Stimulated activated CD4-positive, alpha-beta T cell treated with anti-CD3 and anti-CD28 coated beads, Interleukin-4, amount 100 ng/mL, for 24 hours (primary cell): ENCODE measurements around the gene XPNPEP1.
A peak's percentile ranks its signal among the peaks of the same experiment; 100 is the strongest.

Experiments used
- DNase-seq: peaks from one replicate; pipeline ENCODE4 v3.0.0-alpha.2; 2020

Gene XPNPEP1

GRCh38 chr10:109892117-109892516 is 31.2 kb downstream of the XPNPEP1 start:
- no peak for DNase-seq

GRCh38 chr10:109891105-109891504 is 32.2 kb downstream of the XPNPEP1 start:
- DNase-seq = no peak

DNA sequence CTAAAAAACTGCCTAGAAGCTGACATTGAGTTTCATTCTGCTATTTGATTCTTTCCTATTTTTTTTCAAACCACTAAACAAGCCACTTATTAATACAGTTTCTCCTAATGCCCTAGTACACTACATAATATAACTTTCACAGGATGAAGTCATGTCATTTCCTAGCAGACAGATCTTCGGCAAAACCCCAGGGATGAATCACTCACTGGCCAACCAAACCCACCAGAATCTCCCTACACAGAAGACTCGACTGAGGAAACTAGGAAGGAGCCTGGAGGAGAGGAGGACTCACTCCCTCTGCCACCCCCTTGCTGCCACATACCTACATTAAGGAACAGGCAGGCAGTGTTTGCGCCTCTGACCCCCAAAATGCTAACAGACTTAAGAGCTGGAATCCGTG is 33.4 kb downstream of the XPNPEP1 start:
- DNase-seq = no peak

- no peak for DNase-seq
Measured at GRCh38 chr10:109887776-109888175, 35.5 kb downstream of the XPNPEP1 start.

GRCh38 chr10:109887243-109887642 is 36.1 kb downstream of the XPNPEP1 start:
- DNase-seq = no peak

DNA sequence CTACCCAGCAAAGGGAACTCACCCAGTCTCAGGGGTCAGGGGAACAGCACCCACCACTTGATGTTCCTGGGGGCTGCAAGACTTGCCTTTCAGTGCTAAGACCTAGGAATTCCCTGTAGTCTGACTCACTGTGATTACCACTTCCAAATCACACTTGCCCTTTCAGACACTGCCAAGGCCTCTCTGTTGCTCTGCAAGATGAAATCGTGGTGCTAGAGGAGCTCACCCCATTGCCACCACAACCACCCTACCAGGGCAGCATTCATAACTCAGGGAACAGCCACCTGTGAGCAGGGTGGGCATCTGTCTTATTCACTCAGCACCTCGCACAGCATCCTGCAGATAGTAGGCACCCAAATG is 36.5 kb downstream of the XPNPEP1 start:
- no peak for DNase-seq

DNA sequence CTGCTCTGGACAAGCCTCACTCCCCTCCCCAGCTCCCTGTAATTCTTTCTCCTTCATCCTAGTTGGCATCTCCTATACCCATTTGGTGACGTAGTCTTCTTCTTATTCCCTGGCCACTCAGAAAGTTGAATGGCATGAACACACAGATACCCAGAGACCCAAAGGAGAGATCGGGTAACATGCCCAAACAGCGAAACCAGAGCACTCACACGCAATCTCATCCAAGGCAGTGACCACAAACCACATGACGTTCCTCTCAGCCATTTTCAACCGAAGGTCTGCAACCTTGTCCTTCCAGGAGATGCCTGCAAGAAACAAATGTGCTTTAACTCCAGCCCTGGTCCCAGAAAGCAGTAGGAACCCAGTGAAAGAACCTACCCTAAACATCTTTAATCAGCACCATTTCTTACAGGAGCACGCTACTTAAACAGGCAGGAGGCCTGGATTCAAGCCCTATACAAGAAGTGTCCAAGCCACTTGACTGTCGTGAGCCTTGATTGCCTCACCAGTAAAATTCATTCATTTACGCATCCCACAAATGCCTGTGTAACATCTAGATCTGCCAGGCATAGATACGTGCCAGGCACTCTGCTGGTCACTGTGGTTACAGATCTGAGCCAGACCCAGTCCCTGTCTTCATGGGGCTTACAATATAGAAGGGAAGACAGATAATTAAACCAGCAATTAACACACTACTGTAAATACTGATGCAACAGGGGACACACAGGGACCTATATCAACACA is 37.1 kb downstream of the XPNPEP1 start:
- no peak for DNase-seq

DNA sequence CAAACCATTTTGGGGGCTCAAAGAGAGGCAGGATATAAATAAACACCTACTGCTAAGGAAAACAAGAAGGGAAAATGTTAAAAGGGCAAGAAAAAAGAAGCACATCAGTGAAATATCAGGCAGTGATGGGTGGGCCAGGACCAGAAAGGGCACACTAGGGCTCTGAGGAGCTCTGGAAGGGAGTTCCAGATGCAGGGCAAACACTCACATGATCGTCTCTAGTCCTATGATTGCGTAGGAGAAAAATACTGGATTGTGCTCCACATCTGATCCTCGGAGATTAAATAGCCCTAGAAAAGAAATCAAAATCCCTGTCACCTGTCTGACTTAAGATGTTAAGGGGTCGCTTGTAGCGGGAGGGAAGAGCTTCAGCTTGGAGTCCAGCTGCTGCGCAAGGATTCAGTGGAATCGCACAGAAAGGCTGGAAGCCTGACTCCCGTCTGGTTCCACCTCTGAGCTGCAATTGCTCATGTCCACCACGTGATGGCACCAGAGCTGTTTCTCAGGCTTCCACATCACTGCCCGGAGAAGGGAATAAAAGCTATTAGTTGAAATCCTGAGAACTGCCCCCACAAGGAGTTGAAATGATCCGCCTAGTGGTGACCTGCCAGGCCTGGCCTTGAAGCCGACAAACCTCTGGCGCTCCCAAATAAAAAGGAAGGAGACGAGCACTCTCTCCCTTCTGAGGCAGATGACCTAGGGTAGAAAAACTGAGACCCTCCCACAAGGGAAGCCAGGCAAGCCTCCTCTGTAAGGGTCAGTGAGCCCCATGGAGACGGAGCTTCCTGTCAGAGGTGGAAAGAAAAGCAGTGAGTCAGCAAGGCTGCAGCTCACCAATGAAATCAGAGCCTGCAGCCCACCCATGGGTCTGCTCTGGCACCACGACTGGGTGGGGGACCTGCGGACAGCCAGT is 39.2 kb downstream of the XPNPEP1 start:
- DNase-seq = peak; percentile 71

GRCh38 chr10:109882251-109883057 is 40.9 kb downstream of the XPNPEP1 start:
- no peak for DNase-seq

- no peak for DNase-seq
Measured at GRCh38 chr10:109881769-109882057, 41.6 kb downstream of the XPNPEP1 start.

GRCh38 chr10:109880886-109881768 is 42.2 kb downstream of the XPNPEP1 start:
- no peak for DNase-seq

- DNase-seq = no peak
Measured at GRCh38 chr10:109877546-109877945, 45.8 kb downstream of the XPNPEP1 start.

DNA sequence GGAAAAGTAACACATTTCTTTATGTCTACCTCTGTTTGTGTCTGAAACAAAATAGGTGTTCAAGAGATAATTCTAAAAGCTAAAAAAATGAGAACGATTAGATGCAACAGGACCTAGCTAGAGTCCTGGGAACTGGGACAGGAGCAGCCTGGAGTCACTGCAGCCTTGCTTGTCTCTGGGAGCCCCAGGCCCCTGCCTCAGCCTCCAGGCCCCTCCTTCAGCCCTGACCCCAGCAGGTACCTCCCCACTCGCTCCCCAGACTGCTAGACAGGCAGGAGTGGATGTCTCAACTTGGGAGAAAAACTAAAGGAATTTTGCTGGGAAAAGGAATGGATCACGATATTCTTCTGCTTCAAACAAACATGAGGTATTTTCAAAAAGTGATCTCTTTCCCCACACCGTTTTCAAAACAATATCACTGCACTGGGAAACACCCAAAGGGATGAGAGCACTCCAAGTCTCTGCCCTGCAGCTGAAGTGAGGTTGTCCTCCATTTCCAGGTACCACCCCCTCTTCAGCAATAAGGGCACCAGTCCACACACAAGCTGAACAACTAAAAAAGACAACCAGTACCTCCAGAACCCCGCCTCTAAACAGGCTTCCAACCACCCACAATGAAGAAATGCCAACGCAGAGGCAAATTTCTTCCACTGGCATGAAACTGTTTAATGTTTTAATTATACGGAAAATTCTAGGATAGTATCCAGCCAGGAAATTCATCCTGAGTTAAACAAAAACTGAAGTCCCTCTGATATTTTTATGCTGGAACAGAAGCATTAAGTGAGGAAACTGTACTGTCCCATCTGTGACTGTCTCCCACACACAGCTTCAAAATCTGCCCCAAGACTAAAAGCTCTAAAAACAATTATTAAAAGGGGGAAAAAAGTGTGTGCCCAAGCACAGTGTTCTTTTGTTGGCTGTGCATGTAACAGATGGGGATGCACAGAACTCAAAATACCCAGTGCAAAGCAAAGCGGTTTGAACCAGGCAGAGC is 47.2 kb downstream of the XPNPEP1 start:
- no peak for DNase-seq

DNA sequence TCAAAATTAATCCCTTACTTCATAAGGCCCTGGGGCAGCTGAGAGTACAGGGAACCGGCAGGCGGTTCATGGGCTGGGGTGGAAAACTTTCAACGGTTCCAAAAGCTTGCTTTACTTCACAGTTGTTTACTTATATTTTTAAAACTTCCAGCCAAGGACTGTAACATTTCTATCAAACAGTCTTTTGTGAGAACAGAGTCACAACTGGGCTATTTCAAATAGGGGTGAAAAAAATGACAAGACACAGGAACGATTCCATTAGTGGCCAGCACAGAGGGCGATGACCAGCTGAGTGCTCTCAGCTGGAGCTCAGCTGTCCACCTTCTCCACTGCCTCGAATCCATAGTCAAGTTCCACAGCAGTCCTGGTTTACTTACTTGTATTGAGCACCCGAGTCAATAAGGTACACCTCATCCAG is 48.2 kb downstream of the XPNPEP1 start:
- no peak for DNase-seq

DNA sequence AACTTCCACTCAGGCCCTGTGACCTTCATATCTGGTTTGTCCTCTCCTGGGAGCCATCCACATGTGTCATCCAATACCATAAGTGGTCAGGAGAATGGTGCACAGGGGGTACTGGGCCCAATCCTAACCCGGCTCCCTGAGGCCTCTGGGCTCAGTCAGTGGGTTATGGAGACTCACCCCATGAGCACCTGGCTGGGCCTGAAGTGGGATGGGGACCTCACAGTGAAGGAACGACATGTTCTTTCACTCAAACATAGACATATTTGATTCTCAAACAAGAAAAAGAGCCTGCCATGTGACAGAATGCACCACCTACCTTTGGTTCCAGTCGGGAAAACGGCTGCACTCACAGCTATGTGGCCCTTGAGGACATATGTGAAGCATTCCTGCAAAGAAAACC is 51.8 kb downstream of the XPNPEP1 start:
- no peak for DNase-seq

DNA sequence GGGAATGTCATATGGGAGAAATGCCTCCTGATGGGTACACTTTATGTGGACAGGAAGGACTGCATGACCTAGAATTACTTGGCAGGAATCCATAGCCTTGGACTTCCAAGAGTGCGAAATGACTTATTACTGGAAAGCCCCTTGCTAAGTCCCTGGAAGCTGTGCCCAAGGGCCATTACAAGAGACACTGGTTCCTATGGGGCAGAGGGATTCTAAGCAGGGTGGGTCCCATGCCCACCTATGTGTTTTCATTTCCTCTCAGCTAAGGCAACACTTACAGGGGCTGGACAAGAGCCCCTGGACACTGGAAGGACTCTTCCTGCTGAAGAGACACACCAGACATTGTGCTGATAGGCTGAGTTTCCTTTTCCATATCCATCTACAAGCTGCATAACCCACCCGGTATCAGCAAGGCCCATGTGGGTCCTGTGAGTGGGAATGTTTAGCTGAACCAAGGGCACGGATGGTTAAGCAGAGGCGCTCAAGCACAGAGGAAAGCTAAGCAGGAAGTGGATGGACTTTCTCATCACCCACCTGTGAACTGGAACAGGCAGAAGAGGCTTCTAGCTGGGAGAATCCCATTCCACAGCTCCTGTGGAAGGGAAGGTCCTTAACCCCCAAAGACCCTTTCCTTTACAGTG is 56.2 kb downstream of the XPNPEP1 start:
- DNase-seq = no peak

- no peak for DNase-seq
Measured at GRCh38 chr10:109866168-109866994, 56.9 kb downstream of the XPNPEP1 start.

- DNase-seq = no peak
Measured at GRCh38 chr10:109863775-109864174, 59.5 kb downstream of the XPNPEP1 start.

DNA sequence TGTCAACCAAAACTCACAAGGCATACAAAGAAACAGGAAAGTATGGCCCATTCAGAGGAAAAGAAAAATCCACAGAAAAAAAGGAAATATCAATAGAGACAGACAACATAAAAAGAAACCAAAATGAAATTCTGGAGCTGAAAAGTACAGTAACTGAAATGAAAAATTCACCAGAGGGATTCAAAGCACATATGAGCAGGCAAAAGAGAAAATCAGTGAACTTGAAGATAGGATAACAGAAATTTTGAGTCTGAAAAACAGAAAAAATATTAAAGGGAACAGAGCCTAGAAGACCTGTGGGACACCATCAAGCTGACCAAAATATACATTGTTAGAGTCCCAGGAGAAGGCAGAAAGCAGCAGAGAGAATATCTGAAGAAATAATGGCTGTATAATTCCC is 60.6 kb downstream of the XPNPEP1 start:
- no peak for DNase-seq

- no peak for DNase-seq
Measured at GRCh38 chr10:109862041-109862440, 61.3 kb downstream of the XPNPEP1 start.
